ENCODE data around the gene PRDM5.

PRDM5 gene

GRCh38 chr4:120948382-120948781, 25.9 kb upstream of the PRDM5 start:
- no peak for TF ChIP-seq CTCF (IDR thresholded peaks at IDR 0.05; ENCODE audit: low read depth, low read length, missing control alignments)
- no peak overlapping the region for H3K4me3 ChIP-seq (replicated peaks; ENCODE audit: low read depth, low read length)
- no peak for DNase-seq (ENCODE audit: extremely low read depth, low read depth)

- H3K4me3 ChIP-seq (replicated peaks; ENCODE audit: low read depth, low read length) = no peak overlapping the region
- no peak for DNase-seq (ENCODE audit: extremely low read depth, low read depth)
- TF ChIP-seq CTCF (IDR thresholded peaks at IDR 0.05; ENCODE audit: low read depth, low read length, missing control alignments) = no peak
Observed at GRCh38 chr4:120942776-120943175, 20.2 kb upstream of the PRDM5 start.

GRCh38 chr4:120940547-120940946, 18.0 kb upstream of the PRDM5 start:
- no peak for TF ChIP-seq CTCF (IDR thresholded peaks at IDR 0.05; ENCODE audit: low read depth, low read length, missing control alignments)
- DNase-seq (ENCODE audit: extremely low read depth, low read depth) = no peak
- H3K4me3 ChIP-seq (replicated peaks; ENCODE audit: low read depth, low read length) = no peak overlapping the region

- no peak overlapping the region for H3K4me3 ChIP-seq (replicated peaks; ENCODE audit: low read depth, low read length)
- no peak for TF ChIP-seq CTCF (IDR thresholded peaks at IDR 0.05; ENCODE audit: low read depth, low read length, missing control alignments)
- no peak for DNase-seq (ENCODE audit: extremely low read depth, low read depth)
Observed at GRCh38 chr4:120939693-120940092, 17.2 kb upstream of the PRDM5 start.

- TF ChIP-seq CTCF (IDR thresholded peaks at IDR 0.05; ENCODE audit: low read depth, low read length, missing control alignments) = no peak
- H3K4me3 ChIP-seq (replicated peaks; ENCODE audit: low read depth, low read length) = no peak overlapping the region
- DNase-seq (ENCODE audit: extremely low read depth, low read depth) = no peak
Observed at GRCh38 chr4:120929847-120930246, 7.3 kb upstream of the PRDM5 start.

GRCh38 chr4:120927801-120928409, 5.4 kb upstream of the PRDM5 start:
- DNase-seq (ENCODE audit: extremely low read depth, low read depth) = no peak
- TF ChIP-seq CTCF (IDR thresholded peaks at IDR 0.05; ENCODE audit: low read depth, low read length, missing control alignments) = no peak
- no peak overlapping the region for H3K4me3 ChIP-seq (replicated peaks; ENCODE audit: low read depth, low read length)

All from HFF-Myc (cell line).